ENCODE results near the gene KCNC3.

KCNC3 gene

DNA sequence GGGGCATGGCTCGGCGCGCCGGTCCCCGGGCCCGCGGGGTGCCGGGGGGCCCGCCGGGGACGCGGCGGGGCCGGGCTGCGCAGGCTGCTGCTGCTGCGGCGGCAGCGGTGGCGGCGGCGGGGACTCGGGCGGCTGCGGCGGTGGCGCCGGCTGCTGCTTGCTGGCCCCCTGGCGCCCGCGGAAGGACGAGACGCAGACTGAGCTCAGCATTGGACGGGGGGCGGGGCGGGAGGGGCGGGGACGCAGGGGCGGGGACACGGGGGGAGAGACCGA, 368 bp downstream of the KCNC3 start:
- Histone ChIP-seq H3K9me3 (ENCODE audit: control insufficient read depth, insufficient read depth, low read depth, low read length) (no peaks in the 10 kb centered on the region), H3K27ac (ENCODE audit: extremely low read depth, low read depth, low read length) (peak overlapping the region; percentile 32; the same call in 1 of the 2 replicates), H3K4me1 (ENCODE audit: control insufficient read depth, insufficient read depth, low read length) (peaks cover 13% of the 10 kb centered on the region), H3K36me3 (ENCODE audit: control insufficient read depth in 2 of 2, insufficient read depth in 1 of 2, low read length in 2 of 2) (no peaks in the 10 kb centered on the region), H3K4me3 (ENCODE audit: low read depth, low read length) (peak overlapping the region; percentile 25; the same call in 1 of the 2 replicates)
- ChIA-PET POLR2A (interaction anchor here (0.6 to 2.7 kb wide), 19 partner anchors 10 to 467 kb away, joined by 3 to 9 read pairs (median 4); partner anchors contain the start of genes ATF5, JOSD2, MYH14 and NR1H2), CTCF (interaction anchor here (0.6 to 1.8 kb wide), 11 partner anchors 10 to 406 kb away, joined by 3 to 11 read pairs (median 4); partner anchors contain the start of gene NR1H2)
- TF ChIP-seq ZNF302 (tag by site-specific recombination; IDR thresholded peaks at IDR 0.05; ENCODE audit: low read depth) (no peak), ZNF426 (tag by site-specific recombination; IDR thresholded peaks at IDR 0.05) (no peak), ZNF692 (tag by site-specific recombination; IDR thresholded peaks at IDR 0.05) (no peak), ZNF580 (tag by site-specific recombination; IDR thresholded peaks at IDR 0.05) (no peak), ZNF629 (tag by site-specific recombination; IDR thresholded peaks at IDR 0.05) (no peak), BCL11A (tag by site-specific recombination; IDR thresholded peaks at IDR 0.05; ENCODE audit: low read depth) (no peak), SCRT1 (tag by site-specific recombination; IDR thresholded peaks at IDR 0.05; ENCODE audit: borderline replicate concordance) (no peak), GLI4 (tag by site-specific recombination; IDR thresholded peaks at IDR 0.05) (no peak), ZNF155 (tag by site-specific recombination; IDR thresholded peaks at IDR 0.05) (no peak), ZNF510 (tag by site-specific recombination; IDR thresholded peaks at IDR 0.05; ENCODE audit: insufficient replicate concordance) (no peak), ZBTB7A (tag by site-specific recombination; IDR thresholded peaks at IDR 0.05; ENCODE audit: low read depth) (no peak), ZNF777 (tag by site-specific recombination; IDR thresholded peaks at IDR 0.05; ENCODE audit: borderline replicate concordance) (no peak), ELK4 (IDR thresholded peaks at IDR 0.05; ENCODE audit: borderline replicate concordance, low read depth, low read length) (no peak), ZBTB6 (tag by site-specific recombination; IDR thresholded peaks at IDR 0.05) (no peak), ZNF174 (tag by site-specific recombination; IDR thresholded peaks at IDR 0.05) (no peak), ZNF121 (tag by site-specific recombination; IDR thresholded peaks at IDR 0.05) (no peak), SP7 (tag by site-specific recombination; IDR thresholded peaks at IDR 0.05) (no peak), ZSCAN30 (tag by site-specific recombination; IDR thresholded peaks at IDR 0.05) (no peak)
- TF ChIP-seq, protein P1, sequence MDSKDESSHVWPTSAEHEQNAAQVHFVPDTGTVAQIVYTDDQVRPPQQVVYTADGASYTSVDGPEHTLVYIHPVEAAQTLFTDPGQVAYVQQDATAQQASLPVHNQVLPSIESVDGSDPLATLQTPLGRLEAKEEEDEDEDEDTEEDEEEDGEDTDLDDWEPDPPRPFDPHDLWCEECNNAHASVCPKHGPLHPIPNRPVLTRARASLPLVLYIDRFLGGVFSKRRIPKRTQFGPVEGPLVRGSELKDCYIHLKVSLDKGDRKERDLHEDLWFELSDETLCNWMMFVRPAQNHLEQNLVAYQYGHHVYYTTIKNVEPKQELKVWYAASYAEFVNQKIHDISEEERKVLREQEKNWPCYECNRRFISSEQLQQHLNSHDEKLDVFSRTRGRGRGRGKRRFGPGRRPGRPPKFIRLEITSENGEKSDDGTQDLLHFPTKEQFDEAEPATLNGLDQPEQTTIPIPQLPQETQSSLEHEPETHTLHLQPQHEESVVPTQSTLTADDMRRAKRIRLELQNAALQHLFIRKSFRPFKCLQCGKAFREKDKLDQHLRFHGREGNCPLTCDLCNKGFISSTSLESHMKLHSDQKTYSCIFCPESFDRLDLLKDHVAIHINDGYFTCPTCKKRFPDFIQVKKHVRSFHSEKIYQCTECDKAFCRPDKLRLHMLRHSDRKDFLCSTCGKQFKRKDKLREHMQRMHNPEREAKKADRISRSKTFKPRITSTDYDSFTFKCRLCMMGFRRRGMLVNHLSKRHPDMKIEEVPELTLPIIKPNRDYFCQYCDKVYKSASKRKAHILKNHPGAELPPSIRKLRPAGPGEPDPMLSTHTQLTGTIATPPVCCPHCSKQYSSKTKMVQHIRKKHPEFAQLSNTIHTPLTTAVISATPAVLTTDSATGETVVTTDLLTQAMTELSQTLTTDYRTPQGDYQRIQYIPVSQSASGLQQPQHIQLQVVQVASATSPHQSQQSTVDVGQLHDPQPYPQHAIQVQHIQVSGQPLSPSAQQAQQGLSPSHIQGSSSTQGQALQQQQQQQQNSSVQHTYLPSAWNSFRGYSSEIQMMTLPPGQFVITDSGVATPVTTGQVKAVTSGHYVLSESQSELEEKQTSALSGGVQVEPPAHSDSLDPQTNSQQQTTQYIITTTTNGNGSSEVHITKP (tag by site-specific recombination; IDR thresholded peaks at IDR 0.05) = no peak

All from HEK293 (cell line).